OCI-LY1 (cell line): ENCODE measurements around the gene WWOX.

ENCODE experiments used
- H2AFZ ChIP-seq: fragments of 200-600 bp; sonication (generic), shearing (Covaris generic); 2 replicates; pipeline ENCODE4 v1.6.0; 2014; ENCODE audit warnings: antibody characterized with exemption, mild to moderate bottlenecking, low read length
- H3F3A ChIP-seq: fragments of 200-600 bp; sonication (generic), shearing (Covaris generic); 2 replicates; pipeline ENCODE4 v1.6.0; 2014; ENCODE audit warnings: mild to moderate bottlenecking, antibody characterized with exemption, low read length, moderate library complexity; ENCODE audit not compliant: insufficient read depth
- H3K27ac ChIP-seq: fragments of 200-600 bp; sonication (generic); 2 replicates; pipeline ENCODE4 v1.5.1; 2014; ENCODE audit warnings: low read length, mixed run types, mild to moderate bottlenecking, low read depth; ENCODE audit not compliant: poor library complexity, severe bottlenecking
- H3K27me3 ChIP-seq: fragments of 200-600 bp; sonication (generic); 2 replicates; pipeline ENCODE4 v1.6.0; 2014; ENCODE audit warnings: antibody characterized with exemption, mild to moderate bottlenecking, low read length, moderate library complexity; ENCODE audit not compliant: insufficient read depth
- H3K36me3 ChIP-seq: fragments of 200-600 bp; sonication (generic); 2 replicates; pipeline ENCODE4 v1.6.1; 2014; ENCODE audit warnings: mild to moderate bottlenecking, antibody characterized with exemption, low read length, moderate library complexity, mixed read lengths; ENCODE audit not compliant: insufficient read depth
- H3K4me1 ChIP-seq: fragments of 200-600 bp; sonication (generic); 2 replicates; pipeline ENCODE4 v1.5.1; 2014; ENCODE audit warnings: mild to moderate bottlenecking, low read length, moderate library complexity; ENCODE audit not compliant: insufficient read depth, severe bottlenecking
- H3K4me2 ChIP-seq: fragments of 200-600 bp; sonication (generic), shearing (Covaris generic); 2 replicates; pipeline ENCODE4 v1.6.1; 2014; ENCODE audit warnings: low read length
- H3K4me3 ChIP-seq: fragments of 200-600 bp; sonication (generic); 2 replicates; pipeline ENCODE4 v1.5.1; 2014; ENCODE audit warnings: low read length, low read depth, mild to moderate bottlenecking, mixed read lengths; ENCODE audit not compliant: poor library complexity, severe bottlenecking
- H3K79me2 ChIP-seq: fragments of 200-600 bp; shearing (Covaris generic); 2 replicates; pipeline ENCODE4 v1.6.1; 2016; ENCODE audit warnings: mixed run types, low read length, mixed read lengths; ENCODE audit not compliant: insufficient read depth
- H3K9ac ChIP-seq: fragments of 200-600 bp; sonication (generic), shearing (Covaris generic); 2 replicates; pipeline ENCODE4 v1.6.1; 2014; ENCODE audit warnings: mild to moderate bottlenecking, low read length, mixed read lengths
- H3K9me2 ChIP-seq: fragments of 200-600 bp; sonication (generic), shearing (Covaris generic); 2 replicates; pipeline ENCODE4 v1.6.1; 2014; ENCODE audit warnings: low read depth, mild to moderate bottlenecking, low read length, mixed read lengths
- H3K9me3 ChIP-seq: fragments of 200-600 bp; shearing (Covaris generic); 2 replicates; pipeline ENCODE4 v1.6.1; 2014; ENCODE audit warnings: low read length, mixed read lengths
- H4K20me1 ChIP-seq: fragments of 200-600 bp; sonication (generic), shearing (Covaris generic); 2 replicates; pipeline ENCODE4 v1.6.0; 2016; ENCODE audit warnings: mild to moderate bottlenecking, low read length; ENCODE audit not compliant: insufficient read depth
- CTCF ChIP-seq: fragments of 200-600 bp; sonication (generic), shearing (Covaris generic); IDR thresholded peaks from 2 replicates; pipeline ENCODE4 v1.5.1; 2017; ENCODE audit warnings: mild to moderate bottlenecking, antibody characterized with exemption, low read length, moderate library complexity, mixed read lengths
- EZH2 ChIP-seq: fragments of 200-600 bp; sonication (generic), shearing (Covaris generic); IDR thresholded peaks from 2 replicates; pipeline ENCODE4 v1.8.0; 2017; ENCODE audit warnings: borderline replicate concordance, mixed run types, mild to moderate bottlenecking, antibody characterized with exemption, low read length, moderate library complexity, mixed read lengths

The WWOX gene

GRCh38 chr16:78813661-78814311, 714.3 kb downstream of the WWOX start:
- no peaks in the 10 kb centered on the region for H3K9me3 ChIP-seq
- no peak overlapping the region for H3K27ac ChIP-seq
- no peaks in the 10 kb centered on the region for H3F3A ChIP-seq
- TF ChIP-seq CTCF, result no peak
- TF ChIP-seq EZH2, result no peak
- no peaks in the 10 kb centered on the region for H3K27me3 ChIP-seq
- H3K79me2 ChIP-seq, result no peaks in the 10 kb centered on the region
- H3K4me3 ChIP-seq, result no peak overlapping the region
- H3K4me1 ChIP-seq, result no peaks in the 10 kb centered on the region
- no peak overlapping the region for H2AFZ ChIP-seq
- no peaks in the 10 kb centered on the region for H4K20me1 ChIP-seq
- H3K9ac ChIP-seq, result no peak overlapping the region
- H3K9me2 ChIP-seq, result no peaks in the 10 kb centered on the region
- no peaks in the 10 kb centered on the region for H3K36me3 ChIP-seq
- H3K4me2 ChIP-seq, result no peak overlapping the region

- no peaks in the 10 kb centered on the region for H4K20me1 ChIP-seq
- H3K9ac ChIP-seq, result no peak overlapping the region
- no peak overlapping the region for H3K4me3 ChIP-seq
- no peaks in the 10 kb centered on the region for H3F3A ChIP-seq
- H3K27ac ChIP-seq, result no peak overlapping the region
- H3K79me2 ChIP-seq, result no peaks in the 10 kb centered on the region
- no peaks in the 10 kb centered on the region for H3K9me2 ChIP-seq
- TF ChIP-seq CTCF (no peak), EZH2 (no peak)
- H3K27me3 ChIP-seq, result no peaks in the 10 kb centered on the region
- H3K4me1 ChIP-seq, result no peaks in the 10 kb centered on the region
- H3K4me2 ChIP-seq, result no peak overlapping the region
- H3K36me3 ChIP-seq, result no peaks in the 10 kb centered on the region
- H2AFZ ChIP-seq, result no peak overlapping the region
- H3K9me3 ChIP-seq, result no peaks in the 10 kb centered on the region
Measured at GRCh38 chr16:78815713-78816112, 716.3 kb downstream of the WWOX start.

GRCh38 chr16:78816499-78817195, 717.2 kb downstream of the WWOX start:
- no peak overlapping the region for H3K27ac ChIP-seq
- no peaks in the 10 kb centered on the region for H3F3A ChIP-seq
- no peaks in the 10 kb centered on the region for H3K79me2 ChIP-seq
- H3K9me2 ChIP-seq, result no peaks in the 10 kb centered on the region
- H3K4me2 ChIP-seq, result no peak overlapping the region
- TF ChIP-seq CTCF, result no peak
- no peak for TF ChIP-seq EZH2
- no peaks in the 10 kb centered on the region for H3K4me1 ChIP-seq
- H2AFZ ChIP-seq, result no peak overlapping the region
- H3K36me3 ChIP-seq, result no peaks in the 10 kb centered on the region
- H3K9me3 ChIP-seq, result no peaks in the 10 kb centered on the region
- no peaks in the 10 kb centered on the region for H4K20me1 ChIP-seq
- H3K27me3 ChIP-seq, result no peaks in the 10 kb centered on the region
- no peak overlapping the region for H3K9ac ChIP-seq
- no peak overlapping the region for H3K4me3 ChIP-seq
